Activated CD4-positive, CD25-positive, alpha-beta regulatory T cell treated with anti-CD3 and anti-CD28 coated beads, Interleukin-2, amount 50 U/mL, for 16 hours (primary cell): ENCODE data around the gene KRTAP21-3.
"Not testable (repeated sequence)": the region's sequence is repeated elsewhere in the genome, so short reads cannot be mapped to it uniquely, and the experiment has no call there.

Experiments
- DNase-seq: peaks from one replicate; pipeline ENCODE4 v3.0.0-alpha.2; 2020; ENCODE audit warnings: low read depth, low spot score

The KRTAP21-3 gene, protein sequence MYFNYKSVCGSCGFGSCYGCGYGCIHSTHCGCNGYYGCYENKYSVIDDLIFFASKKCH

DNA sequence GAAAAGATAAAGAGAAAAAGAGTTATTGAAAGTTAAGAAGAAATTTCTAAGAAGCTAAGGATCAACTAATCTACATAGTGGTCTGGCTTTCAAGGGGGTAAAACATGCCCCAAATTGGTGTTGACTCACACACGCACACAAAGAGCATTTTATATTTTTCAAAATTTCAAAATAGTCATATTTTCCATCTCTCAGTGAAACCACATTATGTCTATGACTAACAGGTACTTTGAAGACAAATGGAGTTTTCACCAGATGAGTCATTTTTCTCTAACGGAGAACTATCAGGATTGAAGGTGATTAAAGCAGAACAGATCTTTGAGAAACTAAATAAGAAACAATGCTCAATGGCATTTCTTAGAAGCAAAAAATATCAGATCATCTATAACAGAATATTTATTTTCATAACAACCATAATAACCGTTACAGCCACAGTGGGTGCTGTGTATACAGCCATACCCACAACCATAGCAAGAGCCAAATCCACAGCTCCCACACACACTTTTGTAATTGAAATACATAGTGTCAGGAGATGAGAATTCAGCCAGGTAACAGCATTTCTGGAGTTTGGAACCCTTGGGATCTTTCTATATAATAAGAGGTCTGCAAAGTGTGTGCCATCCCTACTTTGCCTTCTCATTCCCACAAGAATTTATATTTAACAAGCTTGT, at the start of gene KRTAP21-3:
KRTAP21-3 (minus strand) TSS at position 539 of the 671 bp plus-strand sequence; CDS start at position 521, 18 bp downstream.
- no peak for DNase-seq

DNA sequence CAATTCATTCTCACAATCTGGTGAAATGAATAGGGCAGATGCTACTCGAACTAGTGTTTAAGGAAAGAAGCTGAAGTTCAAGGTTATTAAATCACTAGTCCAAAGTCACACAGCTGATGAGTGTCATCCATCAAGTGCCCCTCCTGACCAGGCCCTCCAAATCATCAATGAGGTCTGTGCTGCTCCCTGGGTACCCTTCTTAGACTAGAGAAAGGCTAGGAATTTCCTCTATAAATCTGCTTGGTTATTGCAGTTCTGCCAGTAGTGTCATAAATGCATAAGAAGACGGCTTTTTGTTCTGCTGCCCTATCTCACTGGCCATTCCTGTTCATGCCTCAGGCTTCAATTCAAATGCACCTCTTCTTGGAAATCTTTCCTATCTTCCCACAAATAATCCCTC, 42.2 kb upstream of the KRTAP21-3 start:
- DNase-seq: no peak

DNA sequence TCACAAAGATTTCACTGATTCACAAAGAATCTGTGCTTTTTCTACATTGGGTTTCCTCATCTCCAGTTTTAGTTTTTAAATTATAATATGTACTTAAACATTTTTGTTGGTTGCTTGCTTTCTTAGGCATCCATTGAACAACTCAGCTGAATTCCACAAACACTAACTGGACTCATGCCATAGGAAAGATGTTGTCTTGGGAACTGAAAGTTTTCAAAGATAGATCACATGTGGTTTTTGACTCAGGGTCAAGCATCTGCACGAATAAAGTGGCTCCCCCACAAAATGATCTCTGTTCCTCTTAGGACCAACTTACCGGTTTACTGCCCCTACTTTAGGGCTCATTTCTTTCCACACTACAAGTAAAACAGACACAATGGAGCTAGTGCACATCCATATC, 39.7 kb upstream of the KRTAP21-3 start:
- no peak for DNase-seq

DNA sequence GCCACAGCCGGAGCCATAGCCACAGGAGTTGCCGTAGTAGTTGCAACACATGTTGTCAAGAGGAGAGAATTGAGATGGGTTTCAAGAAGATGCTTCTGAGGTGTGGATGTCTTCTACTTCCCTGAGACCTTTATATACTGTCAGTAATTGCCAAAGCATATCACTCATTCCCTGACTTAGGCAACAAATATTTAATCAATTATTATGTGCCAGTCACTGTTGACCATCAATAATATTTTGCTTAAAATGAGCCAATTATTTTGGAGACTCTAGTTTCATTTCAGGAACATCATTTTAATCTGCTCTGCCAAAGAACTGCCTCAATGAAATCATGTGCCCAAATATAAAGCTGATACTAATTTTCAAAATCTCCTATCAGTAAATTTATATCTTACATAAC, 36.8 kb upstream of the KRTAP21-3 start, which contains the start of gene KRTAP21-1:
KRTAP21-1 (minus strand) TSS at position 101 of the 400 bp plus-strand sequence; CDS start at position 51, 50 bp downstream.
- not testable (repeated sequence) for DNase-seq

DNA sequence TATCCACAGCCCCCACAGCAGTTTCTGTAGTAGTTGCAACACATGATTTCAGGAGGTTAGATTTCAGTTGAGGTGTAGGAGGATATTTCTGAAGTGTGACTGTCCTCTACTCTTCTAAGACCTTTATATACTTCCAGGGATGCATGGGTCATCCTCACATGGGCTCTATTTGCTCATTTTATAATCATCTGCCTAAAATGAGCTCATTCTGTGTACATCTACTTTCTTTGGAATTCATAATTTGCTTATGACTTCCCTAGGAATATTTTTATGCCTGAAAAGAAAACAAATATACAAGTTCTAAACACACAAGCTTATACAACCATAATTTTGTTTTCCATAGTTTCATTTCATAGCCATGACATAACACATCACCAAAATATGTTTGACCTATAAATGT, 28.6 kb upstream of the KRTAP21-3 start, which contains the start of gene KRTAP21-2:
KRTAP21-2 (minus strand) TSS at position 101 of the 400 bp plus-strand sequence; CDS start at position 44, 57 bp downstream.
- DNase-seq: no peak

DNA sequence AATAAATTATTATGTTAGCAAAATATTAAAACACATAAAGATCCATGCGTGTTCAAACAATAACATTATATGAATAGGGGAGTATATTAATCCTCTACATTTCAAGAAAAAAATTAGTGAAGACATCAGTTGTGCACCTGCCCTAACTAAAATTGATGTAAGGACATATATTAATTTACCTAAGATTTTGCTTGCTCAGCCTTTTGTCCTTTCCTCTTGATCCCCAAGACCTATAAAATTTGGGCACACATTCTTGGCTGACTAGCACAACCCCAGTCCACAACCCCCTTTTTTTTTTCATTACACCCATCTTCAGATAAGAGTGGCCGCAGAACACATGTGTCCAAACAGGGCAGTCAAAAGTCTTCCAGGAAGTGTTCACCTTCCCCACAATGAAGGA, 21.9 kb upstream of the KRTAP21-3 start:
- DNase-seq: no peak

DNA sequence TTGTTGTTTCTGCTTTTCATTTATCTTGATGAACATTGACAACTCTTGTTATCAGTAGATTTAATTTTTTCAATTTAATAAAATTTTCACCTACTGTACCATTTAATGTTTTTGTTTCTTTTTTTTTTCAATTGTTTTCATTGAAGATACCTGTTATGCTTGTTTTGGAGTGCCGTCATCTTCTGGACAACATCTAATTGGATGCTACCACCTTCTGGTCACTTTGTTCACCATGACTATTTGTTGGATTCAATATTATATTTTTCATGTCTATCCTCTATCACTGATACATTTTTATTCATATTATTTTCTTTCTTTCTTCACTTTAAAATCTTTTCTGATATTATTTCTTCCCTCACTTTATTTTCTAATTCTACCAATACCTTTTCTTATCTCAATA, 14.4 kb upstream of the KRTAP21-3 start:
- DNase-seq: no peak

DNA sequence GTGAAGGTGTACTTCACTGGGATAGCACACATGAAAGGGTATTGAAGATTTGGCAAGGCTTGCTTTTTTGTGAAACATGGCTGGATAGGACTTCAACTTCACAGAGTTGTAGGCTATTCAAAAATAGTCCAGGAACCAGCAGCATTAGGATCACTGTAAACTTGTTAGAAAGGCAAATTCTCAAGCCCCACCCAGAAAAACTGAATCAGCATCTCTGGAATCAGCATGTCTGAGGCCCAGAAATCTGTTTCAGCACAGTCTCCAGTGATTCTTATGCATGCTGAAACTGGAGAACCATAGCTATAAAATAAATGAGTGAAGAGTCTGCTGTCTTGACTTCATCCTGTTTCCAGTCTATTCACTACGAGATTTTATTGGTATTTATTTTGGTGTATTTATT, 8.1 kb upstream of the KRTAP21-3 start:
- DNase-seq: no peak

DNA sequence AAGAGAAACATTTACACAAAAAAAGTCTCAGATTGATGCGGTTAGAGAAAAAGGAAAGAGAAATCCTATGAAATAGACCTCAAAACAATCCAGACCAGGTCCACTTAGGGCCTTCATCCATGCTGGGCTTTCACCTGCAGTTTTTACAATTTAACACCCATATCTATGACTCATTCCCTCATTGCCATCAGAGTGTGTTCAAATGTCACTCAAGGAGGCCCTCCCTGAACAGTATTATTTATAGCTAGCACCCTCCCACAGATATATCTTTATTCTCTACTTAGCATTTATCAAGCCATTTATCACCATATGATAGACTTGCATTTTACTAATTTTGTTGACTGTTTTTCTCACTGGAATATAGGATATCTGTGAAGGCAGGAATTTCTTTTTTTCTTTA, 824 bp upstream of the KRTAP21-3 start:
- DNase-seq: no peak

DNA sequence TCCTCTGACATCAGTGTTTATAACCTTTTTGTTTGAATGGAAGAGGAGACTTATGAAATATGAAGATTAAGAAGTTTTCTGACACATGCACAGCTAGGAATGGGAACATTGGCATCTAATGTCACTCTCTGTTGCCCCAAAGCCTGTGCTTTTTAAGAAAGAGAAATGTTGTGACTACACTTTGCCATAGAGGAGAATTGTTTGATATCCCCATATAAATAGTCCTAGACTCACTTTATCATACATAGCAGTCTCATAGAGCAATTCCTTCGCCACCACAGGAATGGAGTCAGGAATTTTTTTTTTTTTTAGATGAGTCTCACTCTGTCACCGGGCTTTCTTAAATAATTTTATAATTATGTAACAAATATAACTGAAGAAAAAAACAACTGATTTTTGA, 1.5 kb downstream of the KRTAP21-3 start:
- no peak for DNase-seq

DNA sequence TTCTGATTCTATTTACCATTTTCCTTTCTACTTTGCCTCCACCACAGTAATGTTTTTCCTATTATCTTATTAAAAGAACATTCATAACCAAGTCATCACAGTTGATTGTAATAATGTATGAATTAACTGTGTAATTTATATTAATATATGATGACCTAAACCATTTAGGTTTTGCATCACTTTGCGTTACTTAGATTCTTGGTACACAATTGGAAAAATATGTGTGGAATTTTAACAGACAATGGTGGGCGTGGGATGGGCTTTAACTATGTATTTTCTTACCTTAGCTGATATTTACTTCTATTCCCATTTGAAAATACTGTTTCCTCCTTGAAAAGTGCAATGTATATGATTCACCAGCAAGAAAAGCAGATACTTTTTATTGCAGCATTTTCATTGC, 3.6 kb downstream of the KRTAP21-3 start:
- DNase-seq: no peak

DNA sequence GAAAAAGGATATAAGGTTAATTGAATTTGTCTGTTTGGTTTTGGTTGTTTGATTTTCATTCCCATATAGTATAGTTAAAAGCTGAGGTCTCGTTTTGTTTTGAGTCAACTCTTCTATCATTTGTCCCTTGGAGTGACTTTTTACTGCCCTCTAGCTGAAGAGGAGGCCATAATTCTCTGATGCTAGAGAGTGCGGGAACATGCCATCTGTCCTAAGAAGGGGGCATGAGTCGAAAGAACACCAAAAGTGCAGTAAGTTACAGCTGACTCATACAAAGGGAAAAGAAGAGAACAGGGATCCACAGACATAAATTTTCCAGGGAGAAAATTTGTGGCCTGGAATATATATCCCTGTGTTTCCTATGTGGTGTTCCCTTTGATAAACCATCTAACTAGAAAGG, 4.1 kb downstream of the KRTAP21-3 start:
- DNase-seq: no peak

DNA sequence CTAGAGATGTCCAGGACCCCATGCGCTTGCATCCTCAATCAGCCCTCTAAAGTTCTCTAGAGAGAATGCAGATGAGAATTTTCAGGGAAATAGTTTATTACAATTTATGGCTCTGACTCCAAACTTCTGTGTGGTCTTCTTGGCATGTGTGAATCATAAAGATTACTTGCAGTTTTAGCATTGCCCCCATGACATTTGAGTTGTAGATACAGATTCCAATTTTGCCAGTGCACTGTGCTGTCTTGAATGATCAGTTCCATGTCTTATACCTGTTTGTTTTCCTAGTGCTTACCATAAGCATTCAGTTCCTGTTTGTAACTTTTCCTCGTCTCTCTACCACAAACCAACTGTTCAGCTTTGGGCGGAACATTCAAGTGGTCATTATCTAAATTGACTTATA, 4.8 kb downstream of the KRTAP21-3 start:
- no peak for DNase-seq

DNA sequence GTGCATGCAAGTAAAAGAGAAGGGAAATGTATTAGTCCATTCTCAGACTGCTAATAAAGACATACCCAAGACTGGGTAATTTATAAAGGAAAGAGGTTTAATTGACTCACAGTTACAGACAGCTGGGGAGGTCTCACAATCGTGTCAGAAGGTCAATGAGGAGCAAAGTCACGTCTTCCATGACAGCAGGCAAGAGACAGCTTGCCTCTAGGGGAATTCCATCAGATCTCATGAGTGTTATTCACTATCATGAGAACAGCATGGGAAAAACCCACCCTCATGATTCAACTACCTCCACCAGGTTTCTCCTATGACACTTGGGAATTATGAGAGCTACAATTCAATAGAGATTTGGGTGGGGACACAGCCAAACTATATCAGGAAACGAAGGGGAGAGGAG, 8.1 kb downstream of the KRTAP21-3 start:
- no peak for DNase-seq

DNA sequence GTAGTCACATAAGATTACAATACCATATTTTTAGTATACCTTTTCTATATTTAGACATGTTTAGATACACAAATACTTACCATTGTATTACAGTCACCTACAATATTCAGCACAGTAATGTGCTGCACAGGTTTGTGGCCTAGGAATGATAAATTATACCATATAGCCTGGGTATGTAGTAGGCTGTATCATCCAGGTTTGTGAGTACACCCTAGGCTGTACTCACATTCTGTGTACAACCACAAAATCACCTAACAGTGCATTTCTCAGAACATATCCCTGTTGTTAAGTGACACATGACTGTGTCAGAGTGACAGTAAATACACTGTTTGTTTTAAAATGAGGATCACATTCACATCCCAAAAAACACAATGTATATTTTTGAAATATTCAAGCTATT, 11.2 kb downstream of the KRTAP21-3 start:
- DNase-seq: no peak

DNA sequence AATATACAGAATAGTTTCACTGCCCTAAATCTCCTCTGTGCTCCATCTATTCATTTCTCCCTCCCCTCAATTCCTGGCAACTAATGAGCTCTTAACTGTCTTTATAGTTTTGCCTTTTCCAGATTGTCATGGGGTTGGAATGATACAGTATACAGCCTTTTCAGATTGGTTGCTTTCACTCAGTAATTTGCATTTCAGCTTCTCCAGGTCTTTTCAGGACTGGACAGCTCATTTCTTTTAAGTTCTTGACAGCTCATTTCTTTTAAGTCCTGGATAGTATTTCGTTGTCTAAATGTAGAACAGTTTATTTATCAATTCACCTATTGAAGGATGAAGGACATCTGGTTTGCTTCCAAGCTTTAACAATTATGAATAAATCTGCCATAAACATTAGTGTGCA, 22.6 kb downstream of the KRTAP21-3 start:
- DNase-seq: no peak

DNA sequence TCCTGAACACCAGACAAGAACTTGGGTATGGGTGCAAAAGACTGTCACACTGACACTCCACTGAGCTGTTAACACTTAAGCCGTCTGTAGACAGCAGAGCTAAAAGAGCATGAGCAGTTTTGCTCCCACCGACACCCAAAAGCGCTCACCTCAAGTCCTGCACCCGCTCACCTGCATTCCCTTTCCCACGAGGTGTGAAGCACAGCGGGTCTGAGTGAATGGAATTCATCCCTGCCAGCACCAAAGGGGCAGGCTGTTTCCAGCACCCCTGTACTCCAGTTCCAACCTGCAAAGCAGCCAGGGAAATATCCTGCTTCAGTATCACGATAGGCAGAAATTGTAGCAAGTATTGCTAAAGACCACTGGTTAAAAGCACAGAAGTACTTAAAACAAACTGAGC, 28.8 kb downstream of the KRTAP21-3 start:
- DNase-seq: no peak

DNA sequence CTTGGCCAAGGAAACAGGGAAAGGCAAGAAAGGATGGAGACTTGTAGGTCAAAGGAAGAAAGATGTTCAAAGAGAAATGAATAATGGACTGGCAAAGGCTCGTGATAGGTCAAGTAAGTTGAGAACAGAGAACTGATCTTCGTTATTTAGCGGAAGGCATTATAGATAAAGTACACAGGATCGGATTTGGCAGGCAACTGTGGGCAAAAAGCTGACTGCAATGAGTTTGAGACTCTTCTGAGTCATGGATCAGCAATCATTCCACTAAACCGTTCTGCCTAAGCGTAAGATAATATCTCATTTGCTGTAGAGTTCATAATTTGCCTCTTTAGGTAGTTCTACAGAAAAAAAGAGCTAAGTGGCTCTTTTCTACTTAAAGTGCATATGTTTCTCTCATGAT, 34.1 kb downstream of the KRTAP21-3 start:
- no peak for DNase-seq

DNA sequence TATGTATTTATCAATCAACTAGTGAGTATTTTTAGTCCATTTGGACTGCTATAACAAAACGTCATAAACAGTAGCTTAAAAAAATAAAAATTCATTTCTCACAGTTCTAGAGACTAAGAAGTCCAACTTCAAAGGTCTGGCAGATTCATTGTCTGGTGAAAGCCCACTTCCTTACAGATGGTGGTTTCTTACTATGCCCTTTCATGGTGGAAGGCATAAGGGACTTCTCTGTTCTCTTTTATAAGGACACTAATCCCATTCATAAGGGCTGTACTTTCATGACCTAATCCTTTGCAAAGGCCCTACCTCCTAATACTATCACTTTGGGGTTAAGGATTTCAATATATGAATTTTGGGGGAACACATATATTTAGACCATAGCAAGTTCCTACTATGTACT, 38.0 kb downstream of the KRTAP21-3 start:
- DNase-seq: no peak

DNA sequence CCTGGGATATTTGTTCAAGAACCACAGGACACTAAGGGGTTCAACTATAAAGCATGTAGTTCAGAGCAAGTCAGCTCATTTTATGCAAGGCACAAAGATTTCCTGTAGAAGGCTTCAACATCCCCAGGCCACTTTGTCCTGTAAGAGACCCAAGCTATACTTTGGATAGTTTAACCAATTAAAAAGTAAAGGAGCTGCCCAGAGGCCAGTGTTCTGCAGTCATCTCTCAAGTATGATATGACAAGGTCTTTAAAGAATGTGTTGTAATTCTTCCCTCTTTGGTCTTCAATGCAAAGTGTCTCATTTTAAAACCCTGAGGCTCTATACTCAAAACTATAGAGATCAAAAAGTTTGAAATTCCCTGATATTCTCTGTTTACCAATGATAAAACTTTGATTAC, 41.8 kb downstream of the KRTAP21-3 start:
- no peak for DNase-seq

DNA sequence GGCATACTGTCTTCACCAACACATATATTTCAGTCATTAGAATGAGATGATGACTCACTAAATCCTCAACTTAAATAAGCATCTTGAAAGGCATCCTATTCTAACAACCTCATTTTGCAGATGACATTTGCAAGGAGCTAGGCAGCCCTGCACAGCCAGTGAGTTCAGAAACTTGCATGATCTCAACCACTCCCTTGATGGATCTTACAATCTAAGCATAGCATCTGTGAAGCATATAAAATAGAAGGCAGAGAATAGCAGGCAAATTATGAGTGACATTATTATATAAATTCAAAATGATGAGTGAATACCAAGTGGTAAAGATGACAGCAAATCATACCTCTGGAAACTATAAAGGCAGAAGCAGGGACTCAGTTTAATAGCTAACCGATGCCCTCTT, 44.3 kb downstream of the KRTAP21-3 start:
- DNase-seq: no peak

DNA sequence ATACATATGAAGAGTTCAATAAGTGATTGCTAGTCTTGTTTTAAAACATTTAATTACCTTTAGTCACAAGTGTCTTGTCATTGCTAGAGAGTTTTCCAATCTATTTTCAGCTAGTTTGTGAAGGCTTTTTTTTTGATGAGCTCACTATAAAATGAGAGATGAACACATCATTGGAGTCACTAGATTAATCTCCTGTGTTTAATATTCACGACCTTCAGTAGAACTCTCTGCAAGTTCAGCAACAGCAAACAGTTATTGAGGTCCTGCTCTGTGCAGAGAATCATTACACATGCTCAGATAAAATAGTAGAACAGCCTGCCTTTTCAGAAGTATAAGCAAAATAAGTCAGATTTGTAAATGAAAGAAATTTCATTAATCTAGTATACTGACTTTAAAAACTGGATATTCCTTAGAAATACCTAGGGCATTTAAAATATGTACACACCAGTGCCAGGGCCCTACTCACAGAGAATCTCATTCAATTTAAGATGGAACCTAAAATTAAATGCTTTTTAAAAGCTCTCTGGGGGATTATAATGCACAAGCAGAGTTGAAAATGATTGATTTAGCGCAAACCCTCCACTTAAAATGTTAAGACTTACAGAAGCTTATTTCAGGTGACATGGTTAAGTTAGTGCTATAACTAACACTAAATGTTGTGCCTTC, 45.5 kb downstream of the KRTAP21-3 start:
- no peak for DNase-seq

DNA sequence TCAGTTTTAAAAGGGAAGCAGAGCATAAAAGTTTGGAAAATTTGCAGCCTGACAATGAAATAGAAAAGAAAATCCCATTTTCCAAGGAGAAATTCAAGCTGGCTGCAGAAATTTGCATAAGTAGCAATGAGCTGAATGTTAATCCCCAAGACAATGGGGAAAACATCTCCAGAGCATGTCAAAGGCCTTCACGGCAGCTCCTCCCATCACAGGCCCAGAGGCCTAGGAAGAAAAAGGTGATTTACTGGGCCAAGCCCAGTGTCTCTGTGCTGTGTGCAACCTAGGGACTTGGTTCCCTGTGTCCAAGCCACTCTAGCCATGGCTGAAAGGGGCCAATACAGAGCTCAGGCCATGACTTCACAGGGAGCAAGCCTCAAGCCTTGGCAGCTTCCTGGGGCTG, 49.8 kb downstream of the KRTAP21-3 start:
- DNase-seq: no peak
